K562 treated with DMSO at 1 percent for 4 hours (cell line): ENCODE measurements around the gene HELB. TPM values are rescaled to one million over a fixed set of nuclear protein-coding genes. Genes with fewer than 3 reads are reported as not detected.

Source experiments
- total RNA-seq: library from RNA; unstranded; fragments of 300-600 nt; gene quantifications from 2 replicates; pipeline ENCODE4 v1.2.3, GENCODE V29; 2022; ENCODE audit not compliant: insufficient read depth

HELB gene
- total RNA-seq, result 0.30 and 0.56 TPM in 2 replicates

DNA sequence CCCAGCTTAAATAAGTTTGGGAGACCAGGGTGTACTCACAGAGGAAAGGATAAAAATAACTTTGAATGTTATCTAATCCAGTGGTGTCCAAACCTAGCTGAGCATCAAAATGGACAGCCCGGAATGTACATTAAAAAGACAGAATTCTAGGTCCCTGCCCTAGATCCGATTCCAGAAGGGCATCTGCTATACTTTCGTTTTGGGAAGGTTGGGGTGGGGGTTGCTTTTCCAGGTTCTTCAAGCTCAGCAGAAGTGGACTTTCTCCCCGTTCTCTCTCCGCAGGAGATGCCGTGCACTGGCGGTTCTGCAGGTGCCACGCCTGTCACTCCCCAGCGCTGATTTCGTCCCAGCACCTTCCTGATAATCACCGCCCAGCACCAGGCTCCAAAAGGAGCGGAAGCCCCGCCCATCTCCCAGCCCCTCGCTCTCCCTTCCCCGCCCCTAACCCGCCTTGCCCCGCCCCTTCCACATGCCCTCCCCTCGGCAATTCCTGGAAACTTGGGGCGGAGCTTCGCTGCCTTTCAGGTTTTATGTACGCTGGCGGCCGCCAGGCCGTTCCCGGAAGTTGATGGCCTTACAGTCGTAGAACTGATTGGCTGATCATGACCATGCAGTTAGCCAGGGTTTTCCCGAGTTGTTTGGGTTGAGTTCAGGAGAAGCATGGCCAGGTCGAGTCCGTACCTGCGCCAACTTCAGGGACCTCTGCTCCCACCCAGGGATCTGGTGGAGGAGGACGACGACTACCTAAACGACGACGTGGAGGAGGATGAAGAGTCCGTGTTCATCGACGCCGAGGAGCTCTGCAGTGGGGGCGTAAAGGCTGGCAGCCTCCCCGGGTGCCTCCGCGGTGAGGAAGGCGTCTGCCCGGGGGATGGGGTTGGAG lies at the start of gene HELB:
Gene HELB (plus strand): TSS at position 550 of the 883 bp plus-strand sequence. CDS start 111 bp downstream, at position 661.

Other genes with a start within 250 kb of the HELB start
- 9.9 and 12.1 TPM in 2 replicates for gene LLPH, start 171.7 kb upstream of the HELB start, total RNA-seq
- 37.1 and 46.8 TPM in 2 replicates for gene TMBIM4, start 132.5 kb upstream of the HELB start, total RNA-seq
- gene IRAK3, start 113.3 kb upstream of the HELB start, total RNA-seq, result not detected in 2 replicates